Stimulated activated CD8-positive, alpha-beta memory T cell treated with anti-CD3 and anti-CD28 coated beads, Interleukin-15, amount 100 ng/mL, for 24 hours (primary cell): ENCODE results near the gene PHLDB2.

Source experiments
- DNase-seq: peaks from one replicate; pipeline ENCODE4 v3.0.0-alpha.2; 2020; ENCODE audit warnings: low read depth

Gene PHLDB2

GRCh38 chr3:111999484-112000324, 140.6 kb downstream of the PHLDB2 start:
- no peak for DNase-seq

DNA sequence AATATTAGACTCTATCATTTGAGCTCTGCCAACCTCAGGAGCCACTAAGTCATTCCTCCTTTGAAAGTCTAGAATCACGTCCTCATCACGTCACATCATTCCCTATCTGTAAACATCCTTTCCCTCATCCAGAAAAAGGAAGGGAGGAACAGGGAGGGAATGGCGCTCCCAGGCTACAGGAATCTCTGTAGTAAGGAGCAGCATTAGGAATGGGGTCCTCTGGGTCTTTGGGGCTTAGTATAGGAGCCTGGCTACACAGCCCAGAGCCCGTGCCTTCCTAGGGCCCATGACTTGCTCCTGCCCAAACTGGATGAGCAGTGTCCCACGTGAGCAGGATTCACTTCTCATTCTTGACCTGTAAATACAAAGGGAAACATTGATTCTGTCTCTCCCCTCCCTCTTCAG, 141.3 kb downstream of the PHLDB2 start:
- DNase-seq = no peak

DNA sequence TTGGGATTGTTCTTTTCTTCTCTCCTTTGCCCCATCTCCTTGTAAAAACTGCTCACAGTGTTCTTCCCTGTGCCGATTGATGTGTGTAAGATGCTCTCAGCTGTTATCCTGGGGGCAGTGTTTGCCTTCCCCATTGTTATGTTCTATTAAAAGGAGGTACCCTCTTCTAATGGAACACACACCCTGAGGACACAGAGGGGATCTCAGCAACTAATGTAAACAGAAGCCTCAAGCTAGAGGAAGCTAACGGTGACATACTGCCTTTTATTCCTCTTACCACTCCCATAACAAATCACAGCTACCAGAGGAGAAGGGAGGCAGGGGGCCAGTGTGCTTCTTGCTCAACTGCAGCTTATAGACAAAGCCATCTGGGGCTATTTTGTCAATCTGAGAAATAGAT, 141.9 kb downstream of the PHLDB2 start:
- no peak for DNase-seq

DNA sequence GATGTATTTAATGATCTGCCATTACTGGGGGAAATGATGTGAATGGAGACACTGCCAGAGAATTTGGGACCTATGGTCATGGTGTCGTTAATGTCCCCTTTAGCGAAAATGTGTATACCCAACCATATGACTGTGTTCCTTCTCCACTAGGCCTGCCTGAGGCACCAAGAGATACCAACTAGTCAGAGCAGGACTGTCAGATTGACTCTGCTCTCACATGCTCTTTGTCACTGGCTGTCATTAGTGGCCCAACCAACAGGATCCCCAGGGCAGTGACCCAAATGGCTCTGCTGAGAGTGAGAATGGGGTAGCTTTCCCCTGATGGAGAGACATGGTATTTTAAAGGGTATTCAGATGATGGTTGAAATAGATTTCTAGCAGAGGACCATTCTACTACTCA, 142.5 kb downstream of the PHLDB2 start:
- no peak for DNase-seq

- DNase-seq = no peak
Measured at GRCh38 chr3:112002096-112002971, 143.3 kb downstream of the PHLDB2 start.

GRCh38 chr3:112003321-112004080, 144.4 kb downstream of the PHLDB2 start:
- DNase-seq = no peak

DNA sequence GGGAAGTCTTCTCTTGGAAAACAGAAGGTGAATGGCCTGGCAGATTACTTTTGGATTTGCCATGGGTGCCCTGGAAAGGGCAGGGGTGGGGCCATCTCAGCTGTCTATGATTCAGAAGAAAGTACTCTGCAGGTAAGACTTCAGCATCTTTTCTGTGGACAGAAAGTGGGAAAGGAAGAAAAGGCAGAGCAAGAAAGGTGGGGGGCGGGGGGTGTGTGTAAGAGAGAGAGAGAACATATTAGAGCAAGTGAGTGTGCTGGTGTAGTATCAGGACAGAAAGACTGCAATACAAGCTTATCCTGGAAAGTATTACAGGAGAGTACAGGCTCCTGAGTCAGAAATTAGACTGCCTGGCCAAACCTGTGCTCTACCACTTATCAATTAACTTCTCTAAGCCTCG, 145.1 kb downstream of the PHLDB2 start:
- no peak for DNase-seq

DNA sequence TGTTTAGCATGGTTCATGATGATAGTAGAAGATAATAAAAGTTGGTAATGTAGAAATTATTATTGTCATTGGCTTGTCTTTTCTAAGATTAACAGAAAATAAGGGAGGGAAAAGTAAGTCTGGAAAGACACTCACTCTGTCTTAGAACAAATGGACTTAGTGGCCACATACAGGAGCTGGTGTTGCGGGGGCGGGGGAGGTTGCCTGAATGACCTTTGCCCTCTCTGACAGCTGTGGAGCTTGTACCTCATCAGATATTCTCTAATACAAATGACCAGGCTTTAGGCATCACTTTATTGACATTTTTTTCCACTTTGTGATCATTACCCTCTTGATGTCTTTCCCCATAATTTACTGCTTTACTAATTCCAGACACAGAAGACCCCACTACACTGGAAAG, 145.6 kb downstream of the PHLDB2 start:
- DNase-seq = no peak

DNA sequence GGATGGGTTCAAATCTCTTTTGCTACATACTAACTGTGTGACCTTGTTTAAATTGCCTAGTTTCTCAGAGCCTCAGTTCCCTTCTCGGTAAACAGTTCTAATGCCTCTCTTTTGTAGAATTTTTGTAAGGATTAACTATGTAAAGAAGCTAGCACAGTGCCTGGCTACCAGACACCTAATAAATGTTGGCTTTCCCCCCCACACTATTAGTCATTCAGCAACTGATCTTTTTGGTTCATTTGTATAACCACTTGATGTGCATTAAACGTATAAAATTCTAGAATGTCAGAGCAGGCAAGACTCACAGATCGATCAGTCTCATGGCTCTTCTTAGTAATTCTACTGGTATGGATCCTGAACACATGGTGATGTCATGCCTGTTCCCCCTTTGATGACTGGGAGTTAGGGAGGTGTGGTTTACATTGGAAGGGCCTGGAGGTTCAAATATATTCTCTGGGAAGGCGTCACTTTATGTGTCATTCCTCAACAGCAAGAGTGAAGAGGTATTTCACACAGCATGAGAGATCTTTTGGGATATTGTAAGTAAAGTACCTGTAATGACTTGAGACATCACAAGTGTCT, 146.1 kb downstream of the PHLDB2 start:
- DNase-seq = no peak

DNA sequence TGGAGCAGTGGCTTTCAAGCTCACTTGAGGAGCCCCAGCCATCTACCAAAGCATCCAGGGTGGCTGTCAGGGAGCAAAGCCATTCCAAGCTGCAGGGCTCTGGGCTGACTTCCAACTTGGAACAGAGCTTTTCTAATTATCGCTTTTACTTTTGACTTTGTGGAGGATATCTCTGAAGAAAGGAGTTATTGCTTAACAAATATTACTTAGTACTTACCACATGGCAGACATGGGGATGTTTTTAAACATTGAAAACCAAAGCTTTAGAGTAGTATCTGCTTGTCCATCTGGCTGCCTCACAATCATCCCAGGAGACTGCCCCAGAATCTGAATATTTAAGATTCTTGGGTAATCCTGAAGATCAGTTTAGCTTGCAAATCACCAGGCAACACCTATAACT, 148.6 kb downstream of the PHLDB2 start:
- no peak for DNase-seq

- no peak for DNase-seq
Measured at GRCh38 chr3:112009670-112010069, 150.6 kb downstream of the PHLDB2 start.

DNA sequence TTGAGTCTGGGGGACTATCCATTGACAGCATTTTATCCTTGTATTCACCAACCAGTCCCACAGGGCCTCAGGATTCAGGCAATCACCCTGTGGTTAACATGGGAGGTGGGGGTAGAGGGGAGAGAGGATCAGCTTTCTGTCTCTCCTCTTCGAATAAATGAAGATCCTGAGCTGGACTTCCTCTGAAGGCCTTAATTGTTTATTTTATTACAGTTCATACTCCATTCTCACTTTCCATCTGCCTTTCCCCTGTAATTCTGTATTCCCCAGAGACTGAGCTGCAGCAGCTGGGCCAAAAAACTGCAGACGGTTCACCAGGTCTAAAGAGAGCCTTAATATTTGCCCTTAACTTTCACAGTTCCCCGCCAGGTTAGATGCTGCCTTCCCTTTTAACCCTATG, 151.6 kb downstream of the PHLDB2 start:
- DNase-seq = no peak

- DNase-seq = no peak
Measured at GRCh38 chr3:112011376-112011940, 152.4 kb downstream of the PHLDB2 start.

- no peak for DNase-seq
Measured at GRCh38 chr3:112012205-112012992, 153.3 kb downstream of the PHLDB2 start.

DNA sequence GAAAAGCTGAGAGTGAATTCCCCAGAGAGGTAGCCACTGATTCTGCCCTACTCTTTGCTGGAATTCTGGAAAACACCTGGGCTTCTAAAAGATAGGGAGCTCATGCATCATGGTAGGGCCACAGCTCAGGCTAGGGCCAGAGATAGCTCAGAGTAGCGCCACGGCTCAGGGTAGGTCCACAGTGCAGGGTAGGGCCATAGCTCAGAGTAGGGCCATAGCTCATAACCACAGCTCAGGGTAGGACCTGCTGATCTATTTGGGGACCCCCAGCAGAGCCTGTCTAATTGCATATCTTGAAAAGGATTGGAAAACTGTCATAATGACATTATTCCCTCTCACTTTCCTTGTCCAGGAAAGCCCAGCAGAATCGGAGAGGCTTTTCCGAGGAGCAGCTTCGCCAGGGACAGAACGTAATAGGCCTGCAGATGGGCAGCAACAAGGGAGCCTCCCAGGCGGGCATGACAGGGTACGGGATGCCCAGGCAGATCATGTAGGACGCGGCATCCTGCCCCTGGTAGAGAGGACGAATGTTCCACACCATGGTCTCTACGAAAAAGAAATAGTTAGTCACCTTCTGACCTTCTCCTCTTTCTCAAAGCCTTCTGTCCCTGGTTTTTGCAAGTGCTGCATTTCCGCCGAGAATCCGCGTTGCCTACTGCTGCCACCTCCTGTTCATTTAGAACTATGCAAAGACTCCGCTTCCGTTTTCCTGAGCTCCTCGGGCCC, 154.2 kb downstream of the PHLDB2 start:
- DNase-seq = no peak

- DNase-seq = no peak
Measured at GRCh38 chr3:112013784-112014143, 154.7 kb downstream of the PHLDB2 start.

DNA sequence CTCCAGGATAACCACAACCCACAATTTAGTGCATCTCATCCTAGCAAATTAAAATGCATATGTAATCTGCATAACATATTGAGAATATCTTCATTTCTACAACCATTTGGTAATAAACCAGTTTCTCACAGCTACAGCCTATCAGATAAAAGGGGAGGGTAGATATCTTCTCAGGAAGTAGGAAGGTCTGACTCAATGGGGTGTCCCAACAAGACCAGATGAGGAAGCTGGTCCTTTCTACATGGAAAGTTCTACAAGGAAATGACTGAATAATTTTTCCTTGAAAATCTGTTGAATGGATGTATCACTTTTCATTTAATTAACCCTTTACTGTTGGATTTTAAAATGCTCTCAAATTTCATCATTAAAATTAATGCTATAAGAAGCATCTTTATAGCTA, 158.0 kb downstream of the PHLDB2 start:
- DNase-seq = no peak

- no peak for DNase-seq
Measured at GRCh38 chr3:112018712-112019111, 159.6 kb downstream of the PHLDB2 start.

DNA sequence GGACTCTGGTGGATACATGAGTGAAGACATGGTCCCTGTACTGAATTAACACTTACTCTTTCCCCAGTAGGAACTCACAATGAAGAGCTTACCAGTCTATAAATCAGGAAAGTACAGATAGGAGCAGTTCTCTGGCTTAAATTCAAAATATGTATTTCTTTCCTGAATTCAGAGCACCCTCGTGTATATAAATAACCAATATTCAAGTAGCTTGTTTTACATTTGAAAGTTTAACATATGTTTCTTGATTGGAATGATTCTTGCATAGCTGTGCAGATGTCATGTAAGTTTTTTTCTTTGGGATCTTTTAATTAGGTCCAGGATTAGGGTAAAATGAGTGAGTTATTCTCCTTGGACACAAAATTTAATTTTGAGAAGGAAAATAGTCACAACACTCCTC, 160.7 kb downstream of the PHLDB2 start:
- DNase-seq = no peak

DNA sequence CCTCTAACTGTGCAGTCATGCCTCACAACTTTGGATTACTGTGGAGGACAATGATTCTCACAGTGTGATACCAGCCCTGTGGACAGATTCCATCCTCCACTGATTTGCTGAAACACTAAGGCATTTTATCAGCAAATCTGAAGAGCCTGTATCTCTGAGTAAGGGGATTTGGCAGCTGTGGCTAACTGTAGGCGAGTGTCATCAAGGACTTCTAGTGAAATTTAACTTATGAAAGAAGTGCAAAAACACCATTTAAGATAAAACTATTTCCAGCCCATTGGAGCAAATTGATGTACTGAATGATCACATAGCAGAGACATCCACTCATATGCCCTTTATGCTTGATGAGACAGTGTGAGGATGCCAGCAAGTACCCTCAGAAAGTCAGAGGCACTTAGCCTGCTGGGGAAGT, 161.6 kb downstream of the PHLDB2 start:
- DNase-seq = no peak
